GM12891 (cell line): ENCODE data around the gene GJB2.

Experiments used
- POLR2A ChIP-seq: IDR thresholded peaks from 2 replicates; pipeline ENCODE4 v1.6.1; 2011; ENCODE audit warnings: low read depth, low read length, control low read depth
- POLR2AphosphoS5 ChIP-seq: IDR thresholded peaks from 2 replicates; pipeline ENCODE4 v1.6.1; 2011; ENCODE audit warnings: low read depth, low read length, control low read depth
- TAF1 ChIP-seq: IDR thresholded peaks from 2 replicates; pipeline ENCODE4 v1.6.1; 2011; ENCODE audit warnings: low read depth, low read length, control low read depth

DNA sequence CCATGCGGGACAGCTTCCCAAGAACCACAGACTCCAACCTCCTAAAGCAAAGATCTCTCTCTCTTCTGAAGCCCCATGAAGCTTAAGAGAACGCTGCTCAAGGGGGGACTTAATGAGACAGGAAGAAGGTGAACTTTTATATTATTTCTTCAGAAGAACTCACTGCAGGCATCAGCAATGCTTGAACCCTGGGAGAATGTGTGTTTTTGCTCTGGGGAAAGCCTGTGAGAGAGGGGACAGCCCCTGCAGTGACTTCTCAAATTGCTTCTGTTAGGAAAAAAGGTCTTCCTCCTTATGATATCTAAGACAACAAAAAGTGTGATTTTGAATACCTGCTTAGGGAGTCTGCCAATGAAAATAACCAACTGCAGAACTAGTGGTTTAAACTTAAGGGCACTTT, 54.9 kb downstream of the GJB2 start:
- TF ChIP-seq POLR2A, result no peak
- TF ChIP-seq POLR2AphosphoS5, result no peak
- TF ChIP-seq TAF1, result no peak
